ENCODE measurements around the gene MPC2. TPM values are rescaled to one million over a fixed set of nuclear protein-coding genes. Genes with fewer than 3 reads are reported as not detected.
A peak's percentile ranks its signal among the peaks of the same experiment; 100 is the strongest.

The MPC2 gene
- total RNA-seq, 1 donor from 2014 or later = 49.6 TPM

DNA sequence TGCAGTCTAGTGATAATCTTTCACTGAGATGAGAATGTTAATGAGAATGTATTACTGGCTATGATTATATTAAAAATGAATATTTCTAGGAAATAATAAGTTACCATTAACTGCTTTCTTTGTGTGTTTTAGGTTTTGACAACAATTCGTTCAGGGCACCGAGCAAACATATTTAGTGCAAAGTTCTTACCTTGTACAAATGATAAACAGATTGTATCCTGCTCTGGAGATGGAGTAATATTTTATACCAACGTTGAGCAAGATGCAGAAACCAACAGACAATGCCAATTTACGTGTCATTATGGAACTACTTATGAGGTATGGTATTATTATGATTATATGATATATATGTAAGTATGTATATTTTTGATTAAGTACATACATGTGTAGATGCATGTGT, 37.8 kb upstream of the MPC2 start:
- H3K9me3 ChIP-seq = no peaks in the 10 kb centered on the region

DNA sequence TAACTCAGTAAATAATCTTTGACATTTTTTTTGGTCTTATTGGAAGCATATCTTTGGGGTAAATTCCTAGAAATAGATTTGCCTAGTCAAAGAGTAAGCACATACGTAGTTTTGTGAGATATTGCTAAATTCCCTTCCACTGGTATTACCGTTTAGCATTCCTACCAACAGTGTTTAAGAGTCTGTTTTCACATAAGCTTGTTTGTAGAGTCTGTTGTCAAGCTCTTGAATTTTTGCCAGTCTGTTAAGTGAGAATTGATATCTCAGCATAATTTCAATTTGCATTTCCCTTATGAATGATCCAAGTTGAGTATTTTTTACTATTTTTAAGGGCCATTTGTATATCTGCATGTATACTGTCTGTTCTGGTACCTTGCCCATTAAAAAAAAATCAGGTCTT, 37.0 kb upstream of the MPC2 start:
- peaks cover 15% of the 10 kb centered on the region for H3K36me3 ChIP-seq
- H3K4me3 ChIP-seq = no peak overlapping the region
- ATAC-seq = peak in 1 of 2 donors; percentile 44
- TF ChIP-seq, protein P1, sequence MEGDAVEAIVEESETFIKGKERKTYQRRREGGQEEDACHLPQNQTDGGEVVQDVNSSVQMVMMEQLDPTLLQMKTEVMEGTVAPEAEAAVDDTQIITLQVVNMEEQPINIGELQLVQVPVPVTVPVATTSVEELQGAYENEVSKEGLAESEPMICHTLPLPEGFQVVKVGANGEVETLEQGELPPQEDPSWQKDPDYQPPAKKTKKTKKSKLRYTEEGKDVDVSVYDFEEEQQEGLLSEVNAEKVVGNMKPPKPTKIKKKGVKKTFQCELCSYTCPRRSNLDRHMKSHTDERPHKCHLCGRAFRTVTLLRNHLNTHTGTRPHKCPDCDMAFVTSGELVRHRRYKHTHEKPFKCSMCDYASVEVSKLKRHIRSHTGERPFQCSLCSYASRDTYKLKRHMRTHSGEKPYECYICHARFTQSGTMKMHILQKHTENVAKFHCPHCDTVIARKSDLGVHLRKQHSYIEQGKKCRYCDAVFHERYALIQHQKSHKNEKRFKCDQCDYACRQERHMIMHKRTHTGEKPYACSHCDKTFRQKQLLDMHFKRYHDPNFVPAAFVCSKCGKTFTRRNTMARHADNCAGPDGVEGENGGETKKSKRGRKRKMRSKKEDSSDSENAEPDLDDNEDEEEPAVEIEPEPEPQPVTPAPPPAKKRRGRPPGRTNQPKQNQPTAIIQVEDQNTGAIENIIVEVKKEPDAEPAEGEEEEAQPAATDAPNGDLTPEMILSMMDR (IDR thresholded peaks at IDR 0.05) = no peak
- no peaks in the 10 kb centered on the region for H3K27me3 ChIP-seq (ENCODE audit: low read depth)
- H3K9me3 ChIP-seq = no peaks in the 10 kb centered on the region
- no peak overlapping the region for H3K27ac ChIP-seq
- intact Hi-C loops (cut with DNase I) = no loop called here
- DNase-seq = no peak
- H3K4me1 ChIP-seq = no peaks in the 10 kb centered on the region

More for the DNA sequence above, 37.8 kb upstream of the MPC2 start:
- DNase-seq (no peak), ATAC-seq (no peak)
- TF ChIP-seq, protein P1 (IDR thresholded peaks at IDR 0.05) = no peak
- H3K27ac ChIP-seq = no peak overlapping the region
- H3K4me3 ChIP-seq = no peak overlapping the region
- H3K36me3 ChIP-seq = peaks cover 15% of the 10 kb centered on the region
- H3K4me1 ChIP-seq = no peaks in the 10 kb centered on the region
- H3K27me3 ChIP-seq (ENCODE audit: low read depth) = no peaks in the 10 kb centered on the region
- intact Hi-C loops (cut with DNase I) = no loop called here

DNA sequence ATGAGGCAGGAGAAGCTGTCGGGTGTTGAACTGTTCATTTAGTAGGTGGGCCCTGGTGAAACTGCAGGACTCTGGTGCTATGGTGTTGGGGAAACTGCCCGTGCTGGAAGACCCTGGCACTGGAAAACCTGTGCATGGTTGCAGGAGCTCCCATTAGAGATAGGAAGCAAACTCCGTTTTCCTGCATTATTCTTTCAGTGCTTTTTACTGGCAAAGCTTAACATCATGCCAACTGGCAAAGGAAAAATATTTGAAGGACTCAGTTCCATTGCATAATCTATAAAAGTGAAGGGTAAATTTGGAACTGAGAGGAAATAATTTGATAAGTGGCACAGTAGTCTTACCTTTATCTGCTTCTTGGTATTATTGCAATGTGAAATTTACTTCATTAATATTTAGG, 31.7 kb upstream of the MPC2 start:
- no peak overlapping the region for H3K27ac ChIP-seq
- intact Hi-C loops (cut with DNase I) = no loop called here
- H3K4me3 ChIP-seq = no peak overlapping the region
- H3K27me3 ChIP-seq (ENCODE audit: low read depth) = no peaks in the 10 kb centered on the region
- no peaks in the 10 kb centered on the region for H3K9me3 ChIP-seq
- DNase-seq (no peak), ATAC-seq (no peak)
- peaks cover 13% of the 10 kb centered on the region for H3K36me3 ChIP-seq
- no peaks in the 10 kb centered on the region for H3K4me1 ChIP-seq
- TF ChIP-seq, protein P1 (IDR thresholded peaks at IDR 0.05) = no peak

DNA sequence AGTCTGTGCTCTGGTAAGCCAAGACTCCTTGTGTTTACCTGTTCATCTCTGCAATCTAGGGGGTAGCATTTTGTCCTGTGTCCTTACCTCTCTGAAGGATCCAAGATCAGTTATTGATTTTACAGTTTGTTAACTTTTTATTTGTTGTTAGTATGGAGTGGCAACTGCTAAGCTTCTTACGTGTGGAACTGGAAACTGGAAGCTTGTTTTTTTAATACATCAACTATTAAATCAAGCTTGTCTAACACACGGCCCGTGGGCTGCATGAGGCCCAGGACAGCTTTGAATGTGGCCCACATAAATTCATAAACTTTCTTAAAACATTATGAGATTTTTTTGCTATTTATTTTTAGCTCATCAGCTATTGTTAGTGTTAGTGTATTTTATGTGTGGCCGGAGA, 29.2 kb upstream of the MPC2 start:
- DNase-seq (no peak), ATAC-seq (no peak)
- H3K9me3 ChIP-seq = no peaks in the 10 kb centered on the region
- peaks cover 13% of the 10 kb centered on the region for H3K36me3 ChIP-seq
- H3K4me3 ChIP-seq = no peak overlapping the region
- intact Hi-C loops (cut with DNase I) = no loop called here
- H3K27me3 ChIP-seq (ENCODE audit: low read depth) = no peaks in the 10 kb centered on the region
- TF ChIP-seq, protein P1 (IDR thresholded peaks at IDR 0.05) = no peak
- H3K4me1 ChIP-seq = no peaks in the 10 kb centered on the region
- H3K27ac ChIP-seq = no peak overlapping the region

DNA sequence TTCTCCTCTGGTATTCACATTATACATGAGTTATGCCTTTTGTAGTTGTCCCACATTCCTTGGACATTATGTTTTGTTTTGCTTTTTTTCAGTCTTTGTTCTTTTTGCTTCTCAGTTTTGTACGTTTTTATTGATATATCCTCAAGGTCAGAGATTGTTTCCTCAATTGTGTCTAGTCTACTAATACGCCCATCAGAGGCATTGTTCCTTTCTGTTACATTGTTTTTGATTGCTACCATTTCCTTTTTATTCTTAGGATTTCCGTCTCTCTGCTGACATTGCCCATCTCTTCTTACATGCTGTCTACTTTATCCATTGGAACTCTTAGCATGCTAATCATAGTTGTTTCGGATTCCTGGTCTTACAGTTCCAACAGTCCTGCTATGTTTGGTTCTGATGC, 27.8 kb upstream of the MPC2 start:
- Histone ChIP-seq H3K9me3 (no peaks in the 10 kb centered on the region), H3K4me1 (no peaks in the 10 kb centered on the region), H3K36me3 (peaks cover 13% of the 10 kb centered on the region), H3K27me3 (ENCODE audit: low read depth) (no peaks in the 10 kb centered on the region), H3K4me3 (no peak overlapping the region), H3K27ac (no peak overlapping the region)
- no peak for ATAC-seq
- intact Hi-C loops (cut with DNase I) = no loop called here
- TF ChIP-seq, protein P1 (IDR thresholded peaks at IDR 0.05) = no peak
- DNase-seq = no peak

DNA sequence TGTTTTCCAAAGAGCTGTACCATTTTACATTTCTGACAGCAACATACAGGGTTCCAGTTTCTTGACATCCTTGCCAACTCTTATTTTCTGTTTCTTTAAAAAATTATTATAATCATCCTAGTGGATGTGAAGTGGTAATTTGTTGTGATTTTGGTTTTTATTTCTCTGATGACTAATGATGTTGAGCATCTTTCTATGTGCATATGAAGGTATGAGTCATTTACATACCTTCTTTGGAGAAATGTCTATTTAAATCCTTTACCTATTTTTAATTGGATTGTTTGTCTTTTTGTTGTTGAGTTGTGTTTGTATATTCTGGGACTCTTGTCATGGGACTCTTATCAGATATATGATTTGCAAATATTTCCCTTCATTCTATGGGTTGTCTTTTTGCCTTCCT, 20.8 kb upstream of the MPC2 start:
- intact Hi-C loops (cut with DNase I) = no loop called here
- no peak overlapping the region for H3K27ac ChIP-seq
- TF ChIP-seq, protein P1 (IDR thresholded peaks at IDR 0.05) = no peak
- no peaks in the 10 kb centered on the region for H3K9me3 ChIP-seq
- ATAC-seq (no peak), DNase-seq (no peak)
- peaks cover 23% of the 10 kb centered on the region for H3K36me3 ChIP-seq
- H3K4me3 ChIP-seq = no peak overlapping the region
- H3K4me1 ChIP-seq = no peaks in the 10 kb centered on the region
- H3K27me3 ChIP-seq (ENCODE audit: low read depth) = no peaks in the 10 kb centered on the region

All from lower lobe of right lung (tissue), 2 donors.